Sciatic nerve (tissue), 2 donors: ENCODE data around the gene SMC1B. TPM values are rescaled to one million over a fixed set of nuclear protein-coding genes. Genes with fewer than 3 reads are reported as not detected.
"Not testable (repeated sequence)": the region's sequence is repeated elsewhere in the genome, so short reads cannot be mapped to it uniquely, and the experiment has no call there.

ENCODE experiments used
- ATAC-seq: fragments of 200-7000 bp; cut with Tn5 transposase; one replicate; pipeline ENCODE4 v1.9.1; 2020; ENCODE audit warnings: mild to moderate bottlenecking, moderate library complexity
- DNase-seq: peaks from one replicate; pipeline ENCODE4 v3.0.0-alpha.2; 2020; ENCODE audit warnings: low spot score
- intact Hi-C: fragments of 100-400 bp; cut with DNase I; formaldehyde crosslinking; loops from one replicate; pipeline ENCODE4 v1.14.2; 2022
- total RNA-seq: library from RNA; stranded (reverse); fragmentation: NEBNext Ultra II Directional; extraction: Animal tissue kit (Norgen Biotek cat#: 25700); gene quantifications from one replicate; pipeline ENCODE4 v1.2.1, GENCODE V29; 2021
- donor health status: DM: no; HTN: no; CAD: no.
- donor health status: DM: no; HTN: no; CAD: no.

Gene SMC1B, protein sequence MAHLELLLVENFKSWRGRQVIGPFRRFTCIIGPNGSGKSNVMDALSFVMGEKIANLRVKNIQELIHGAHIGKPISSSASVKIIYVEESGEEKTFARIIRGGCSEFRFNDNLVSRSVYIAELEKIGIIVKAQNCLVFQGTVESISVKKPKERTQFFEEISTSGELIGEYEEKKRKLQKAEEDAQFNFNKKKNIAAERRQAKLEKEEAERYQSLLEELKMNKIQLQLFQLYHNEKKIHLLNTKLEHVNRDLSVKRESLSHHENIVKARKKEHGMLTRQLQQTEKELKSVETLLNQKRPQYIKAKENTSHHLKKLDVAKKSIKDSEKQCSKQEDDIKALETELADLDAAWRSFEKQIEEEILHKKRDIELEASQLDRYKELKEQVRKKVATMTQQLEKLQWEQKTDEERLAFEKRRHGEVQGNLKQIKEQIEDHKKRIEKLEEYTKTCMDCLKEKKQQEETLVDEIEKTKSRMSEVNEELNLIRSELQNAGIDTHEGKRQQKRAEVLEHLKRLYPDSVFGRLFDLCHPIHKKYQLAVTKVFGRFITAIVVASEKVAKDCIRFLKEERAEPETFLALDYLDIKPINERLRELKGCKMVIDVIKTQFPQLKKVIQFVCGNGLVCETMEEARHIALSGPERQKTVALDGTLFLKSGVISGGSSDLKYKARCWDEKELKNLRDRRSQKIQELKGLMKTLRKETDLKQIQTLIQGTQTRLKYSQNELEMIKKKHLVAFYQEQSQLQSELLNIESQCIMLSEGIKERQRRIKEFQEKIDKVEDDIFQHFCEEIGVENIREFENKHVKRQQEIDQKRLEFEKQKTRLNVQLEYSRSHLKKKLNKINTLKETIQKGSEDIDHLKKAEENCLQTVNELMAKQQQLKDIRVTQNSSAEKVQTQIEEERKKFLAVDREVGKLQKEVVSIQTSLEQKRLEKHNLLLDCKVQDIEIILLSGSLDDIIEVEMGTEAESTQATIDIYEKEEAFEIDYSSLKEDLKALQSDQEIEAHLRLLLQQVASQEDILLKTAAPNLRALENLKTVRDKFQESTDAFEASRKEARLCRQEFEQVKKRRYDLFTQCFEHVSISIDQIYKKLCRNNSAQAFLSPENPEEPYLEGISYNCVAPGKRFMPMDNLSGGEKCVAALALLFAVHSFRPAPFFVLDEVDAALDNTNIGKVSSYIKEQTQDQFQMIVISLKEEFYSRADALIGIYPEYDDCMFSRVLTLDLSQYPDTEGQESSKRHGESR
- not detected for total RNA-seq

- peak; percentile 86 for DNase-seq
- intact Hi-C loops = no loop called here
Measured at GRCh38 chr22:45413368-45414211, at the start of gene SMC1B, which contains the start of gene RIBC2. Gene SMC1B, minus strand, starts transcription at chr22:45413599. Its CDS starts 32 bp downstream, at chr22:45413567. Gene RIBC2, plus strand, starts transcription at chr22:45413693. Its CDS starts 194 bp downstream, at chr22:45413887.

DNA sequence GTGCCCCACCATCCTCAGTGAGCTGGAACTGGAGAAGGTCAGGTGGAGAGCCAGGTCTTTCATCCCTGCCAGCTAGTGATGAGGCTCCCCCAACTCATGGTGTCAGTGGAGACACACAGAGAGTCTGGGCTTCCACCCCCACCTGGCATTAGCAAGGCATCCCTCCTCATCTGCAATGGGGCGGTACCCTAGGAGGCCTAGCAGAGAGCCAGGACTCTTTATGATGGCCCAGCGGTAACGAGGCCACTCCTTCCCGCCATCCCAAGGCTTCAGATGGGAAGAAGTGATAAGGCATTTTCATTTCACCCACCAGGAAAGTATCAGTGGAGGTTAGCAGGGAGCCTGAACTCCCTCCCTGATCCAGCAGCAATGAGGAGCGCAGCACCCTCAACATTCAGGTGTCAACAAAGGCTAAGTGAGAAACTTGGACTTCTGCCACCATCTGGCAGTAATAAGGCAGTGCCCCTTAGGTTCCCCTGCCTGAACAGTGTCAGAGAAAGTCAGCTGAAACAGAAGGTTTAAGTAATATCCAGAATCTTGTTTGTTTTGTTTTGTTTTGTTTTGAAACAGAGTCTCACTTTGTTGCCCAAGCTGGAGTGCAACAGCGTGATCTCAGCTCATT, 48.7 kb upstream of the SMC1B start:
- no peak for ATAC-seq
- no peak for DNase-seq
- intact Hi-C loops = no loop called here

More at GRCh38 chr22:45413368-45414211, at the start of gene SMC1B, which contains the start of gene RIBC2:
- ATAC-seq = peak; percentile 97

GRCh38 chr22:45460288-45461109, 47.1 kb upstream of the SMC1B start:
- intact Hi-C loops = no loop called here
- peak; percentile 98 for ATAC-seq
- DNase-seq = peak; percentile 84

GRCh38 chr22:45459235-45459634, 45.8 kb upstream of the SMC1B start:
- ATAC-seq = no peak
- no peak for DNase-seq
- intact Hi-C loops = no loop called here

DNA sequence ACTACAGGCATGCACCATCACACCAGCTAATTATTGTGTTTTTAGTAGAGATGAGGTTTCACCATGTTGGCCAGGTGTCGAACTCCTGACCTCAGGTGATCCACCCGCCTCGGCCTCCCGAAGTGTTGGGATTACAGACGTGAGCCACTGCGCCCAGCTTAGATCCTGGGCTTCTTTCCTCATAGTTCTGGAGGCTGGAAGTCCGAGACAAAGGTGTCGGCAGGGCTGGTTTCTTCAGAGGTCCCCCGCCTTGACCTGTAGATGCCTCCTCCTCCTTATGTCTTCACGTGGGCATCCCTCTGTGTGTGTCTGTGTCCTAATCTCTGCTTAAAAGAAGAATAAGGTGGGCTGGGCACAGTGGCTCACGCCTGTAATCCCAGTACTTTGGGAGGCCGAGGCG, 45.1 kb upstream of the SMC1B start:
- ATAC-seq = no peak
- DNase-seq = no peak
- intact Hi-C loops = no loop called here

- intact Hi-C loops = no loop called here
- DNase-seq (no peak), ATAC-seq (no peak)
Measured at GRCh38 chr22:45456811-45457210, 43.4 kb upstream of the SMC1B start.

DNA sequence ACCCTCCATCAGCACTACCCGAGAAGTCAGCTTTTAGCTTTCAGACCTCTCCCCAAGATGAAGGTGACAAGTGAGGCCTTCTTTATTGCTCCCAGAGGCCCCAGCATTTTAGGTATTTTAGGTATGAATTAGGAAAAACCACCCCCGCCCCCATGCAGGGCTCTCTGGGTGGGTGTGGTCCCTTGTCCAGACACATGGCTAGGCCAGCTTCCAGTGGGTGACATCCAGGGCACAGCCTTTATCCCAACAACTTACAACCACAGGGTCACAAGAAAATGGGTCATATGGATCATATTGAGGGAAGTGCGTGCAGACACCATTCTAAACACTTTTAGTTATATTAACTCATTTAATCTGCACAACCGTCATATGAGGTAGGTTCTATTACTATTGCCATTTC, 42.2 kb upstream of the SMC1B start:
- ATAC-seq (no peak), DNase-seq (no peak)
- intact Hi-C loops = no loop called here

DNA sequence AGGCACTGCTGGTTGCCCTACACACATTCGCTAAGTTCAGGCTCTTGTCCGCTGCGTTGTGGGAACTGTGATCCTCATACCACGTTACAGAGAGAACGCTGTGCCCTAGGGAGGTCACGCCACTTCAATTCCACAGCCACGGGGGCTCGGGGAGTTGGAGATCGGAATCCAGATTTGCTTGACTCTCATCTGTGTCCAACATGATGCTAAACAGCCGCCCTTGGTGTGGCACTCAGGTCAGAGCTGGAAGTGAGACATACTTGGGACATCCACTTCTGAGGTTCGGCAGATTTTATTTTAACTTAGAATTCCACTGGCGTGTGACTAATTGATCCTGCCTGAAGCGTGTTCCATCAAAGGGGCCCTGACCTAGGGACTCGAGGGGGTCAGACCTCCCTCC, 41.8 kb upstream of the SMC1B start:
- DNase-seq (no peak), ATAC-seq (no peak)
- intact Hi-C loops = no loop called here

DNA sequence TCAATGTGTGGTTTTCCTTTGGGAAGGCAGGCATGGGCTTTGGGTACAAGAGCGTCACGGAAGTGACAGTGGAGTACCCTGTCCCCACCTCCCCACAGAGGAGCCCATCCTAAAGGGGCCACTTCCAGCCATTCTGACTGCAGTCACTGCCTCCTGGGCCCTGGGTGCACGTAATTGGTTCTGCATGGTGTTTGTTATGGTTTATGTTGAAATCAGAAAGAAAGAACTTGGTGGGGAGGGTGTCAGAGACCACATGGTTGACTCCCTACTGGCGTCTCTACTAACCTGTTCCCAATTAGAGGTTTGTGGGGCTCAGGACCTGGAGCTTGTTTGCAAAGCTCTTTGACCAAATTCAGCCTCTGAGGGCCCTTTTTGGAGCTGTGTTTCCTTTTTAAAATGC, 40.9 kb upstream of the SMC1B start:
- intact Hi-C loops = no loop called here
- ATAC-seq (peak; percentile 69), DNase-seq (no peak)

GRCh38 chr22:45453764-45454163, 40.4 kb upstream of the SMC1B start:
- ATAC-seq = peak; percentile 44
- intact Hi-C loops = no loop called here
- DNase-seq = no peak

DNA sequence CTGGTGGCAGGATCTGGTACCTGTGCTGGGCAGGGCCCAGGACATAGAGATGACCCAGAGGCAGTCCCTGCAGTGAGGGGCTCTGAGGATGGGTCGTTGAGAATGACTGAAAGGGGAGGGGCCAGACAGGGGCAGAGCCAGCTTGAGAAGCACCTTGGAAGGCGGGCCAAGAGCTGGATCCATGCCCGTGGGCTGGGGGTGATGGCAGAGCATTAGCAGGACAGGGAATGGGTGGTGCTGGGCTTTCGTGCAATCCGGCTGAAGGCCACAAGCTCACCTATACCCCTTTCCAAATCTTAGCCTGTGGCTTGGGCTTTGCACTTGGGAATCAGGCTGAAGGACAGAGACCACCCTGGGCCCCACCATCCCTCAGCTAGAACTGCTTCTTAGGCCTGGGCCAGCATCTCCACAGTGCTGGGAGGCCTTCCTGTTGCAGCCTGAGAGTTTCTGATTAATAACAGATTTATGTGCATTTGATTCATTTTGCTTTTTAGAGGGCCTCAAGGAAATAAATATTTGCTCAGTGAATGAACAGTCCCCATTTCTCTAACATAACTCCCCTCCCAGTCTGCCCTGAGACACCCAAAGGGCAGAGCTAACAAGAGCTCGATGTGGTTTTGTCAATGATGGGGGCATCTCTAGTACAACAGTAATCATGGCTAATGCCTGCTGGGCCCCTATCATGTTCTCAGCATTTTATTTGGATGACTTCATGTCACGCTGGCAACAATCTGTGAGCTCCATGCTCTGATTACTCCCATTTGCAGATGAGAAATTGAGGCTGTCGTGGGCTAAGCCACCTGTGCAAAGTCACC, 39.4 kb upstream of the SMC1B start:
- no peak for DNase-seq
- intact Hi-C loops = no loop called here
- ATAC-seq = no peak

DNA sequence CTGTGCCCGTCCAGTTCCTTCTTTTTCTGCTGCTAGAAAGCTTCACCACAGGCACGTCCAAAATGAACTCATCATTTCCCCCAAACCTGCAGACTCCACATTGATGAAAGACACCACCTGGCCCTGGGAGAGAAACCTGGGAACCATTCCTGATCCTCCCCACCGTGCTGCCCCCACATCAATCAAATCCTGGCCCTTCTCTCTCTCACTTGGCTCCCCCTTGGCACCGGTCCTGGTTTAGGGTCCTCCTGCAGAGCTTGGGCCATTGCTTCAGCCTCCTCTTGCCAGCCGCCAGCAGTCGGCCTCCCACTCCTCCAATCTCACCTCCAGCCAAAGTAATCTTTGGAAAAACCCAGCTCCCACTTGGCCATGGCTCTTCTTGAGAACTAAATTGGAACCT, 38.6 kb upstream of the SMC1B start:
- ATAC-seq = no peak
- no peak for DNase-seq
- intact Hi-C loops = no loop called here

DNA sequence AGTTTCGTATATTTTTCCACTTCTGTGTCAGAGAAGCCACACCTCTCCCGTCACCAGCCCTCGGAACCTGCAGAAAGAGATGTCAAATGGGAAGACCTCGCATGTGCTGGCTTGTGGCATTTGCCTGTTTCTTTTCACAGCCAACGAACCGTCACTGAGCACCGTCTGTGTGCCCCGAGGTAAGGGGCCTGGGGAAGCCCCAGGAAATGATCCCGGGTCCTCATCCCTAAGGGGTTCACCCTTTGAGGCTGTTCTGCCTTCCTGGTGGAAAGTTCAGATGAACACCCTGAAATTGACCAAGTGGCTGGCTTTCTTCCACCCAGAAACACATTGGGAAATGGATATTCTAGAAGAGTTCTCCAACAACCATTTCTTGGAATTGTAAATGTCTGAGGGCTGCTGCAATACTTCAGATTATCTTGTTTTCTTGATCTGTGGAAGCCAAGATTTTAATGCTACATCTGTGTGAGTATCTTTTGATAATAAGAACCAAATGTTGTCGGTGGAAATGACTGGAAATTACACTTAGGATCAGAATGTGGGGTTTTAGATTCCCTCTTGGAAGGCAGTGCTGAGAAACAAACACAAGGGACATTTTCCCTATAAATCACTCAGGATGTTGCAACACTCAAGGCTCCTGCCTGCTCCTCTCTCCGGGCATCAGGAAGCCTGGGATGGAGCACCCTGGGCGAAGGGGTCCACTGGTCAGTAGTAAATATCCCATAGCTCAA, 37.7 kb upstream of the SMC1B start:
- peak; percentile 75 for ATAC-seq
- intact Hi-C loops = no loop called here

GRCh38 chr22:45450101-45450785, 36.8 kb upstream of the SMC1B start:
- no peak for ATAC-seq
- intact Hi-C loops = no loop called here
- DNase-seq = no peak

More for the DNA sequence above, 37.7 kb upstream of the SMC1B start:
- DNase-seq = no peak

- ATAC-seq, intact Hi-C loops, DNase-seq: not testable (repeated sequence)
Measured at GRCh38 chr22:45449442-45449841, 36.0 kb upstream of the SMC1B start.
